OCI-LY7 (cell line): Measurements from ENCODE around the gene ITGB6.

Experiments used
- CTCF ChIP-seq: fragments of 200-600 bp; sonication (generic); conservative IDR thresholded peaks from 2 replicates; pipeline ENCODE4 v1.5.1; 2014; ENCODE audit warnings: mild to moderate bottlenecking, antibody characterized with exemption, low read length, moderate library complexity, mixed read lengths
- EZH2phosphoT487 ChIP-seq: fragments of 200-600 bp; sonication (generic); IDR thresholded peaks from 2 replicates; pipeline ENCODE4 v1.6.1; 2018; ENCODE audit warnings: low read depth, borderline replicate concordance, mild to moderate bottlenecking, mixed run types, antibody characterized with exemption, low read length, moderate library complexity, mixed read lengths

GRCh38 chr2:160124571-160124970 lies 75.5 kb downstream of the ITGB6 start:
- TF ChIP-seq CTCF (no peak), EZH2phosphoT487 (no peak)
